ENCODE measurements around the gene FZR1. TPM values are rescaled to one million over a fixed set of nuclear protein-coding genes. Genes with fewer than 3 reads are reported as not detected.

The FZR1 gene
- total RNA-seq, 4 donors from 2014 or later = 29.1 to 107 (median 35.3) TPM

DNA sequence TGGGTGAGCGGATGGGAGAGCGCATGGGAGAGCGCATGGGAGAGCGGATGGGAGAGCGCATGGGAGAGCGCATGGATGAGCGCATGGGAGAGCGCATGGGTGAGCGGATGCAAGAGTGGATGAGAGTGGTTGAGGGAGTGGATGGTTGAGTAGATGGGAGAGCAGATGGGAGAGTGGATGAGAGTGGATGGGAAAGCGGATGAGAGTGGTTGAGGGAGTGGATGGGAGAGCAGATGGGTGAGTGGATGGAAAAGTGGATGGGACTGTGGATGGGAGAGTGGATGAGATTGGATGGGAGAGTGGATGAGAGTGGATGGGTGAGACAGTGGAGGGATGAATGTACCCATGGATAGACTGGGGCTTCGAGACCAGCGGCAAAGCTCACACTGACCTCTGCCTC is 24.3 kb downstream of the FZR1 start:
- DNase-seq = no peak
- TF ChIP-seq POLR2A (IDR thresholded peaks at IDR 0.05) (no peak), EP300 (IDR thresholded peaks at IDR 0.05; ENCODE audit: low read depth) (no peak), POLR2AphosphoS5 (IDR thresholded peaks at IDR 0.05) (no peak), CTCF (IDR thresholded peaks at IDR 0.05) (no peak)
- intact Hi-C loops (cut with DNase I; ENCODE audit: low total_unique reads) = no loop called here
- H3K4me3 ChIP-seq = no peak overlapping the region
- H3K9me3 ChIP-seq = no peaks in the 10 kb centered on the region
- H3K27me3 ChIP-seq = no peaks in the 10 kb centered on the region
- in situ Hi-C loops (cut with MboI; ENCODE audit: low pct_ligation_motif_present in 1 of 4, low pct_unique_long_range_greater_than_20kb in 1 of 4, low sequenced_read_pairs in 3 of 4) = no loop called here
- H3K36me3 ChIP-seq = peaks cover 0 to 54% (median 22%) of the 10 kb centered on the region in 4 donors
- 90 to 100% methylated on average over 10 to 12 of the region's 12 CpGs for WGBS, 2 donors (ENCODE audit: low coverage in 1 of 2)
- no peaks in the 10 kb centered on the region for H3K4me1 ChIP-seq
- H3K27ac ChIP-seq = no peak overlapping the region

- Histone ChIP-seq H3K27ac (no peak overlapping the region), H3K4me3 (no peak overlapping the region), H3K36me3 (peaks cover 0 to 49% (median 17%) of the 10 kb centered on the region in 4 donors), H3K4me1 (no peaks in the 10 kb centered on the region), H3K9me3 (no peaks in the 10 kb centered on the region), H3K27me3 (no peaks in the 10 kb centered on the region)
- 96% methylated on average over 29 of the region's 29 CpGs; no CpG with 5 or more reads in 1 of the 2 donors for WGBS, 2 donors (ENCODE audit: low coverage in 1 of 2)
- in situ Hi-C loops (cut with MboI; ENCODE audit: low pct_ligation_motif_present in 1 of 4, low pct_unique_long_range_greater_than_20kb in 1 of 4, low sequenced_read_pairs in 3 of 4) = no loop called here
- DNase-seq = no peak
- TF ChIP-seq CTCF (IDR thresholded peaks at IDR 0.05) (no peak), POLR2A (IDR thresholded peaks at IDR 0.05) (no peak), POLR2AphosphoS5 (IDR thresholded peaks at IDR 0.05) (no peak), EP300 (IDR thresholded peaks at IDR 0.05; ENCODE audit: low read depth) (no peak)
- intact Hi-C loops (cut with DNase I; ENCODE audit: low total_unique reads) = no loop called here
These were observed 25.6 kb downstream of the FZR1 start for GRCh38 chr19:3531716-3532115.

- Histone ChIP-seq H3K27ac (no peak overlapping the region), H3K4me3 (no peak overlapping the region), H3K9me3 (no peaks in the 10 kb centered on the region), H3K27me3 (no peaks in the 10 kb centered on the region), H3K4me1 (no peaks in the 10 kb centered on the region), H3K36me3 (peaks cover 0 to 43% (median 15%) of the 10 kb centered on the region in 4 donors)
- TF ChIP-seq POLR2AphosphoS5 (IDR thresholded peaks at IDR 0.05) (no peak), CTCF (IDR thresholded peaks at IDR 0.05) (no peak), POLR2A (IDR thresholded peaks at IDR 0.05) (no peak), EP300 (IDR thresholded peaks at IDR 0.05; ENCODE audit: low read depth) (no peak)
- WGBS, 2 donors (ENCODE audit: low coverage in 1 of 2) = 96% methylated on average over 29 of the region's 33 CpGs; no CpG with 5 or more reads in 1 of the 2 donors
- intact Hi-C loops (cut with DNase I; ENCODE audit: low total_unique reads) (no loop called here), in situ Hi-C loops (cut with MboI; ENCODE audit: low pct_ligation_motif_present in 1 of 4, low pct_unique_long_range_greater_than_20kb in 1 of 4, low sequenced_read_pairs in 3 of 4) (no loop called here)
- DNase-seq = no peak
These were observed 26.2 kb downstream of the FZR1 start for GRCh38 chr19:3532154-3532786.

GRCh38 chr19:3533033-3533432 is 26.9 kb downstream of the FZR1 start:
- 93% methylated on average over 17 of the region's 17 CpGs; no CpG with 5 or more reads in 1 of the 2 donors for WGBS, 2 donors (ENCODE audit: low coverage in 1 of 2)
- TF ChIP-seq CTCF (IDR thresholded peaks at IDR 0.05) (no peak), POLR2AphosphoS5 (IDR thresholded peaks at IDR 0.05) (no peak), EP300 (IDR thresholded peaks at IDR 0.05; ENCODE audit: low read depth) (no peak), POLR2A (IDR thresholded peaks at IDR 0.05) (no peak)
- no peak overlapping the region for H3K4me3 ChIP-seq
- H3K27ac ChIP-seq = no peak overlapping the region
- in situ Hi-C loops (cut with MboI; ENCODE audit: low pct_ligation_motif_present in 1 of 4, low pct_unique_long_range_greater_than_20kb in 1 of 4, low sequenced_read_pairs in 3 of 4) = no loop called here
- H3K4me1 ChIP-seq = no peaks in the 10 kb centered on the region
- DNase-seq = no peak
- H3K27me3 ChIP-seq = no peaks in the 10 kb centered on the region
- H3K9me3 ChIP-seq = no peaks in the 10 kb centered on the region
- H3K36me3 ChIP-seq = peaks cover 0 to 37% (median 14%) of the 10 kb centered on the region in 4 donors
- intact Hi-C loops (cut with DNase I; ENCODE audit: low total_unique reads) = no loop called here

Measured in transverse colon (tissue), 4 donors.